B cell (primary cell): ENCODE measurements around the gene PDE4B. TPM values are rescaled to one million over a fixed set of nuclear protein-coding genes. Genes with fewer than 3 reads are reported as not detected.

ENCODE experiments used
- ATAC-seq: fragments of 200-7000 bp; cut with Tn5 transposase; one replicate; pipeline ENCODE4 v1.10.0; 2021; ENCODE audit warnings: low read depth, mild to moderate bottlenecking, moderate number of reproducible peaks, moderate library complexity
- CTCF ChIA-PET: fragments of 350-600 bp; sonication (Branson Sonifier 250); formaldehyde crosslinking; loops from one replicate; lab custom pipeline; 2021; ENCODE audit warnings: antibody characterized with exemption, inconsistent platforms; lab: Charles Lee
- POLR2A ChIA-PET: fragments of 350-600 bp; sonication (Branson Sonifier 250); formaldehyde crosslinking; loops from one replicate; lab custom pipeline; 2021; ENCODE audit warnings: antibody characterized with exemption; lab: Charles Lee
- DNase-seq: peaks from one replicate; pipeline ENCODE4 v3.0.0; 2013
- H2AFZ ChIP-seq: 2 replicates; pipeline ENCODE4 v1.6.1; 2012; ENCODE audit warnings: mild to moderate bottlenecking, low read depth, low read length; ENCODE audit not compliant: insufficient read depth, poor library complexity, severe bottlenecking
- H3K27ac ChIP-seq, 2 donors: 1 replicate in 1 of 2; 2 replicates in 1 of 2; pipeline ENCODE4 v1.5.1; 2012 to 2013; ENCODE audit warnings: low read length in 2 of 2, mild to moderate bottlenecking in 2 of 2, moderate library complexity in 1 of 2
- H3K27me3 ChIP-seq, 4 experiments: fragments of 200-600 bp in 1 of 4; sonication (generic) in 1 of 4; replicated peaks in 1 of 4; 1 replicate in 2 of 4; 2 replicates in 2 of 4; pipeline versions ENCODE4 v1.6.1 to v1.7.0; 2013 to 2016; ENCODE audit warnings: low read length in 3 of 4, mild to moderate bottlenecking in 2 of 4, mixed read lengths in 1 of 4, moderate library complexity in 1 of 4; ENCODE audit not compliant: insufficient read depth in 4 of 4, control insufficient read depth in 3 of 4; ENCODE audit errors: control extremely low read depth in 1 of 4
- H3K36me3 ChIP-seq, 2 experiments: replicated peaks in 1 of 2; 1 replicate in 1 of 2; 2 replicates in 1 of 2; pipeline versions ENCODE4 v1.6.1 to v1.7.1; 2013; ENCODE audit warnings: low read length in 1 of 2; ENCODE audit not compliant: insufficient read depth in 2 of 2, control insufficient read depth in 1 of 2; ENCODE audit errors: control extremely low read depth in 1 of 2, extremely low read depth in 1 of 2
- H3K4me1 ChIP-seq, 2 donors: fragments of 200-600 bp in 1 of 2; sonication (generic) in 1 of 2; 1 replicate in 1 of 2; 2 replicates in 1 of 2; pipeline versions ENCODE4 v1.5.1 to v1.6.1; 2013 to 2017; ENCODE audit warnings: low read length in 2 of 2; ENCODE audit not compliant: control insufficient read depth in 2 of 2, insufficient read depth in 2 of 2
- H3K4me2 ChIP-seq: replicated peaks from 2 replicates; pipeline ENCODE3; 2012; ENCODE audit warnings: mild to moderate bottlenecking, low read depth, low read length; ENCODE audit not compliant: poor library complexity, severe bottlenecking
- H3K4me3 ChIP-seq, 5 experiments: fragments of 200-600 bp in 1 of 5; sonication (generic) in 1 of 5; 1 replicate in 3 of 5; 2 replicates in 2 of 5; pipeline versions ENCODE4 v1.5.1 to v1.7.0; 2011 to 2016; ENCODE audit warnings: low read length in 4 of 5, mild to moderate bottlenecking in 4 of 5, low read depth in 2 of 5, control low read depth in 1 of 5, moderate library complexity in 1 of 5; ENCODE audit not compliant: insufficient read depth in 1 of 5; ENCODE audit errors: control extremely low read depth in 1 of 5, extremely low read depth in 1 of 5
- H3K79me2 ChIP-seq: fragments of 200-600 bp; sonication (generic); one replicate; pipeline ENCODE4 v1.6.0; 2016; ENCODE audit warnings: low read length; ENCODE audit not compliant: control insufficient read depth, insufficient read depth
- H3K9ac ChIP-seq: fragments of 200-600 bp; sonication (generic); 2 replicates; pipeline ENCODE4 v1.6.1; 2017; ENCODE audit warnings: mild to moderate bottlenecking, low read length, moderate library complexity
- H3K9me3 ChIP-seq, 3 donors: one replicate each; pipeline versions ENCODE4 v1.6.1 to v1.7.1; 2013; ENCODE audit warnings: low read length in 2 of 3; ENCODE audit not compliant: control insufficient read depth in 2 of 3, insufficient read depth in 1 of 3; ENCODE audit errors: control extremely low read depth in 1 of 3
- H4K20me1 ChIP-seq: 2 replicates; pipeline ENCODE4 v1.6.0; 2012; ENCODE audit warnings: mild to moderate bottlenecking, low read length; ENCODE audit not compliant: insufficient read depth, control insufficient read depth, poor library complexity, severe bottlenecking
- H3K27ac Mint-ChIP-seq: one replicate; pipeline ENCODE4 v1.8.0; 2021; ENCODE audit warnings: mixed read lengths
- H3K27me3 Mint-ChIP-seq: one replicate; pipeline ENCODE4 v1.8.0; 2021; ENCODE audit warnings: mixed read lengths
- H3K4me1 Mint-ChIP-seq: one replicate; pipeline ENCODE4 v1.8.0; 2021; ENCODE audit warnings: mixed read lengths
- H3K4me3 Mint-ChIP-seq: one replicate; pipeline ENCODE4 v1.8.0; 2021; ENCODE audit warnings: mixed read lengths
- H3K9me3 Mint-ChIP-seq: one replicate; pipeline ENCODE4 v1.8.0; 2022; ENCODE audit warnings: mixed read lengths; ENCODE audit not compliant: insufficient read depth
- EZH2 ChIP-seq: IDR thresholded peaks from 2 replicates; pipeline ENCODE4 v1.6.1; 2012; ENCODE audit warnings: borderline replicate concordance, low read depth, mild to moderate bottlenecking, moderate library complexity, low read length; ENCODE audit not compliant: insufficient read depth, poor library complexity, severe bottlenecking
- WGBS: methylation state at CpG from one replicate; pipeline ENCODE4 v1.1.5; 2013; ENCODE audit warnings: missing lambda C conversion rate; ENCODE audit not compliant: insufficient coverage; 5-methylcytosine and 5-hydroxymethylcytosine counted together
- intact Hi-C: fragments of 100-400 bp; cut with micrococcal nuclease; formaldehyde crosslinking; loops from one replicate; pipeline ENCODE4 v1.10.0; 2022
- polyA plus RNA-seq: library from polyadenylated mRNA; depleted of rRNA; stranded (reverse); fragments of >200 nt; gene quantifications from 2 replicates; pipeline ENCODE4 v1.2.3, GENCODE V29; 2012
- total RNA-seq, 2 donors: library from RNA; stranded (reverse); fragments of 120-200 nt in 1 of 2; gene quantifications; 1 replicate in 1 of 2; 2 replicates in 1 of 2; pipeline versions ENCODE4 v1.2.3 to v1.2.4, GENCODE V29; 2013 to 2022
- TF ChIP-seq, protein P1 (sequence below): fragments of 200-600 bp; IDR thresholded peaks from one replicate; pipeline ENCODE4 v1.8.0; 2022; ENCODE audit warnings: antibody characterized with exemption, mild to moderate bottlenecking

The PDE4B gene
- total and polyA plus RNA-seq, 2 donors (not counting 1 experiment from before 2014, with no cell fraction given) = 63.7 to 242 TPM

- WGBS = 90% methylated on average over 2 of the region's 3 CpGs
- Mint-ChIP-seq H3K27ac (no peak overlapping the region), H3K9me3 (no peaks in the 10 kb centered on the region), H3K4me3 (no peak overlapping the region), H3K4me1 (peaks cover 2% of the 10 kb centered on the region), H3K27me3 (peaks cover 25% of the 10 kb centered on the region)
- ChIA-PET CTCF (no interaction called here), POLR2A (no interaction called here)
- Histone ChIP-seq H3K9ac (no peak overlapping the region), H3K27me3 (peaks cover 0 to 3% (median 0%) of the 10 kb centered on the region in 4 experiments), H3K9me3 (no peaks in the 10 kb centered on the region), H3K4me2 (no peak overlapping the region), H3K27ac (no peak overlapping the region), H3K79me2 (no peaks in the 10 kb centered on the region), H2AFZ (no peak overlapping the region), H3K4me3 (no peak overlapping the region), H3K4me1 (no peaks in the 10 kb centered on the region), H3K36me3 (no peaks in the 10 kb centered on the region), H4K20me1 (no peaks in the 10 kb centered on the region)
- no peak for ATAC-seq
- TF ChIP-seq, protein P1, sequence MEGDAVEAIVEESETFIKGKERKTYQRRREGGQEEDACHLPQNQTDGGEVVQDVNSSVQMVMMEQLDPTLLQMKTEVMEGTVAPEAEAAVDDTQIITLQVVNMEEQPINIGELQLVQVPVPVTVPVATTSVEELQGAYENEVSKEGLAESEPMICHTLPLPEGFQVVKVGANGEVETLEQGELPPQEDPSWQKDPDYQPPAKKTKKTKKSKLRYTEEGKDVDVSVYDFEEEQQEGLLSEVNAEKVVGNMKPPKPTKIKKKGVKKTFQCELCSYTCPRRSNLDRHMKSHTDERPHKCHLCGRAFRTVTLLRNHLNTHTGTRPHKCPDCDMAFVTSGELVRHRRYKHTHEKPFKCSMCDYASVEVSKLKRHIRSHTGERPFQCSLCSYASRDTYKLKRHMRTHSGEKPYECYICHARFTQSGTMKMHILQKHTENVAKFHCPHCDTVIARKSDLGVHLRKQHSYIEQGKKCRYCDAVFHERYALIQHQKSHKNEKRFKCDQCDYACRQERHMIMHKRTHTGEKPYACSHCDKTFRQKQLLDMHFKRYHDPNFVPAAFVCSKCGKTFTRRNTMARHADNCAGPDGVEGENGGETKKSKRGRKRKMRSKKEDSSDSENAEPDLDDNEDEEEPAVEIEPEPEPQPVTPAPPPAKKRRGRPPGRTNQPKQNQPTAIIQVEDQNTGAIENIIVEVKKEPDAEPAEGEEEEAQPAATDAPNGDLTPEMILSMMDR = no peak
- TF ChIP-seq EZH2 = no peak
- intact Hi-C loops = no loop called here
- no peak for DNase-seq
These were observed 361.7 kb downstream of the PDE4B start for GRCh38 chr1:66154394-66154793.

GRCh38 chr1:66156144-66156543, 363.4 kb downstream of the PDE4B start:
- Histone ChIP-seq H3K9ac (no peak overlapping the region), H3K4me3 (no peak overlapping the region), H3K27me3 (peaks cover 0 to 3% (median 0%) of the 10 kb centered on the region in 4 experiments), H4K20me1 (no peaks in the 10 kb centered on the region), H3K4me1 (no peaks in the 10 kb centered on the region), H2AFZ (no peak overlapping the region), H3K4me2 (no peak overlapping the region), H3K9me3 (no peaks in the 10 kb centered on the region), H3K27ac (no peak overlapping the region), H3K36me3 (no peaks in the 10 kb centered on the region), H3K79me2 (no peaks in the 10 kb centered on the region)
- no peak for DNase-seq
- Mint-ChIP-seq H3K27me3 (peaks cover 28% of the 10 kb centered on the region), H3K4me3 (no peak overlapping the region), H3K9me3 (no peaks in the 10 kb centered on the region), H3K27ac (no peak overlapping the region), H3K4me1 (peaks cover 2% of the 10 kb centered on the region)
- ChIA-PET POLR2A (no interaction called here), CTCF (no interaction called here)
- TF ChIP-seq EZH2 = no peak
- TF ChIP-seq, protein P1 = no peak
- intact Hi-C loops = no loop called here
- no peak for ATAC-seq
- WGBS = no CpG with 5 or more reads among the region's 1 CpG
